Keratinocyte (primary cell): ENCODE data around the gene MS4A14. TPM values are rescaled to one million over a fixed set of nuclear protein-coding genes. Genes with fewer than 3 reads are reported as not detected.

Experiments used
- DNase-seq: peaks from one replicate; pipeline ENCODE4 v3.0.0-alpha.2; 2011; ENCODE audit warnings: low read depth, missing footprints, low spot score
- FAIRE-seq: peaks from 2 replicates; lab custom pipeline; 2011; peaks lifted over from hg19 to GRCh38; lab: Jason Lieb, UNC
- H2AFZ ChIP-seq: 2 replicates; pipeline ENCODE4 v1.6.0; 2012; ENCODE audit warnings: low read length, control low read depth, inconsistent platforms; ENCODE audit not compliant: control insufficient read depth
- H3K27ac ChIP-seq: 2 replicates; pipeline ENCODE4 v1.5.1; 2011; ENCODE audit warnings: low read length; ENCODE audit not compliant: control insufficient read depth, insufficient read depth
- H3K27me3 ChIP-seq: 3 replicates; pipeline ENCODE4 v1.6.0; 2011; ENCODE audit warnings: low read length; ENCODE audit not compliant: control insufficient read depth, insufficient read depth; ENCODE audit errors: extremely low read depth
- H3K36me3 ChIP-seq, 2 experiments: 2 replicates in 1 of 2; 3 replicates in 1 of 2; pipeline ENCODE4 v1.5.1; 2011; ENCODE audit warnings: low read length in 2 of 2, mild to moderate bottlenecking in 1 of 2; ENCODE audit not compliant: control insufficient read depth in 2 of 2, insufficient read depth in 2 of 2; ENCODE audit errors: extremely low read depth in 1 of 2
- H3K4me1 ChIP-seq: 3 replicates; pipeline ENCODE4 v1.5.1; 2011; ENCODE audit warnings: low read length; ENCODE audit not compliant: control insufficient read depth, insufficient read depth; ENCODE audit errors: extremely low read depth
- H3K4me2 ChIP-seq: 3 replicates; pipeline ENCODE4 v1.6.0; 2011; ENCODE audit warnings: low read depth, low read length; ENCODE audit not compliant: control insufficient read depth, insufficient read depth; ENCODE audit errors: extremely low read depth
- H3K4me3 ChIP-seq, 3 experiments: fragments of 200-600 bp in 1 of 3; sonication (generic) in 1 of 3; 2 replicates in 2 of 3; 3 replicates in 1 of 3; pipeline ENCODE4 v1.5.1; 2011 to 2016; ENCODE audit warnings: low read length in 3 of 3, mild to moderate bottlenecking in 3 of 3, control low read depth in 2 of 3, inconsistent platforms in 1 of 3, low read depth in 1 of 3, mixed read lengths in 1 of 3, mixed run types in 1 of 3, moderate library complexity in 1 of 3; ENCODE audit not compliant: control insufficient read depth in 2 of 3, insufficient read depth in 2 of 3; ENCODE audit errors: extremely low read depth in 1 of 3
- H3K79me2 ChIP-seq: 2 replicates; pipeline ENCODE4 v1.6.0; 2012; ENCODE audit warnings: low read length; ENCODE audit not compliant: control insufficient read depth, insufficient read depth
- H3K9ac ChIP-seq: 3 replicates; pipeline ENCODE4 v1.6.0; 2011; ENCODE audit warnings: low read length; ENCODE audit not compliant: control insufficient read depth, insufficient read depth; ENCODE audit errors: extremely low read depth
- H3K9me1 ChIP-seq: 3 replicates; pipeline ENCODE4 v1.6.0; 2011; ENCODE audit warnings: low read length; ENCODE audit not compliant: control insufficient read depth, insufficient read depth; ENCODE audit errors: extremely low read depth
- H3K9me3 ChIP-seq: 2 replicates; pipeline ENCODE4 v1.5.1; 2012; ENCODE audit warnings: low read depth, low read length; ENCODE audit not compliant: control insufficient read depth
- H4K20me1 ChIP-seq: 3 replicates; pipeline ENCODE4 v1.6.0; 2011; ENCODE audit warnings: low read length; ENCODE audit not compliant: control insufficient read depth, insufficient read depth; ENCODE audit errors: extremely low read depth
- CTCF ChIP-seq, 3 experiments: IDR thresholded peaks in 1 of 3; conservative IDR thresholded peaks in 1 of 3; optimal IDR thresholded peaks in 1 of 3; 2 replicates in 2 of 3; 3 replicates in 1 of 3; pipeline versions ENCODE3 to v1.5.1; 2011; ENCODE audit warnings: low read length in 3 of 3, mild to moderate bottlenecking in 3 of 3, moderate library complexity in 2 of 3, control low read depth in 1 of 3, inconsistent platforms in 1 of 3; ENCODE audit not compliant: insufficient read depth in 2 of 3; ENCODE audit errors: extremely low read depth in 1 of 3
- EZH2 ChIP-seq: IDR thresholded peaks from one replicate; pipeline ENCODE4 v1.6.1; 2012; ENCODE audit warnings: inconsistent platforms, mild to moderate bottlenecking, low read length, moderate library complexity
- dilution Hi-C: fragments of 300-500 bp; cut with MboI; formaldehyde crosslinking; loops from one replicate; pipeline ENCODE4 v1.7.0; 2020; ENCODE audit warnings: low sequenced_read_pairs; ENCODE audit not compliant: extremely low pct_ligation_motif_present
- polyA plus RNA-seq, 5 experiments: library from polyadenylated mRNA; depleted of rRNA in 3 of 5; stranded (reverse) in 3 of 5; stranded (forward) in 1 of 5; unstranded in 1 of 5; fragments of >200 nt; gene quantifications; 1 replicate in 1 of 5; 2 replicates in 3 of 5; 3 replicates in 1 of 5; pipeline versions ENCODE4 v1.2.1 to v1.2.3, GENCODE V29; 2011 to 2012; ENCODE audit warnings: missing spikeins in 2 of 5, low read depth in 1 of 5, low replicate concordance in 1 of 5

Gene MS4A14
- polyA plus RNA-seq, 1 donor (not counting 4 experiments of a cell fraction or from before 2014, with no cell fraction given), result not detected

- Histone ChIP-seq H3K27ac (no peak overlapping the region), H3K9ac (no peak overlapping the region), H3K4me1 (no peaks in the 10 kb centered on the region), H3K79me2 (no peaks in the 10 kb centered on the region), H4K20me1 (no peaks in the 10 kb centered on the region), H3K9me3 (no peaks in the 10 kb centered on the region), H3K4me2 (no peak overlapping the region), H3K9me1 (no peaks in the 10 kb centered on the region), H3K4me3 (no peak overlapping the region), H2AFZ (no peak overlapping the region), H3K36me3 (no peaks in the 10 kb centered on the region), H3K27me3 (no peaks in the 10 kb centered on the region)
- dilution Hi-C loops, result no loop called here
- FAIRE-seq (no peak), DNase-seq (no peak)
- TF ChIP-seq EZH2, result no peak
- TF ChIP-seq CTCF (optimal IDR thresholded peaks at IDR 0.05 in 1 of 3, IDR thresholded peaks at IDR 0.05 in 1 of 3, conservative IDR thresholded peaks at IDR 0.05 in 1 of 3; ENCODE audit: extremely low read depth in 1 of 3, insufficient read depth in 2 of 3, low read length in 3 of 3), result no peak
These were observed 63.1 kb downstream of the MS4A14 start for GRCh38 chr11:60459345-60459744.

Other genes with a start within 250 kb of the MS4A14 start
- not detected in 3 replicates for gene MS4A6A, start 213.4 kb upstream of the MS4A14 start, polyA plus RNA-seq
- not detected in 3 replicates for gene MS4A4E, start 153.3 kb upstream of the MS4A14 start, polyA plus RNA-seq
- gene MS4A4A, start 115.8 kb upstream of the MS4A14 start, polyA plus RNA-seq, result not detected in 3 replicates
- gene MS4A6E, start 69.2 kb upstream of the MS4A14 start, polyA plus RNA-seq, result not detected in 3 replicates
- not detected in 3 replicates for gene MS4A7, start 17.9 kb upstream of the MS4A14 start, polyA plus RNA-seq
- gene MS4A5, start 33.1 kb downstream of the MS4A14 start, polyA plus RNA-seq, result not detected in 3 replicates
- gene MS4A1, start 59.4 kb downstream of the MS4A14 start, polyA plus RNA-seq, result 0.06 to 0.82 TPM (median 0.07 TPM) in 3 replicates
- gene MS4A12, start 96.3 kb downstream of the MS4A14 start, polyA plus RNA-seq, result not detected in 3 replicates
- gene MS4A13, start 118.9 kb downstream of the MS4A14 start, polyA plus RNA-seq, result not detected in 3 replicates